Measurements from ENCODE around the gene ACTN1.
"Not testable (repeated sequence)": the region's sequence is repeated elsewhere in the genome, so short reads cannot be mapped to it uniquely, and the experiment has no call there.

ACTN1 gene

GRCh38 chr14:68851078-68851477 is 128.0 kb downstream of the ACTN1 start:
- TF ChIP-seq, protein P1, sequence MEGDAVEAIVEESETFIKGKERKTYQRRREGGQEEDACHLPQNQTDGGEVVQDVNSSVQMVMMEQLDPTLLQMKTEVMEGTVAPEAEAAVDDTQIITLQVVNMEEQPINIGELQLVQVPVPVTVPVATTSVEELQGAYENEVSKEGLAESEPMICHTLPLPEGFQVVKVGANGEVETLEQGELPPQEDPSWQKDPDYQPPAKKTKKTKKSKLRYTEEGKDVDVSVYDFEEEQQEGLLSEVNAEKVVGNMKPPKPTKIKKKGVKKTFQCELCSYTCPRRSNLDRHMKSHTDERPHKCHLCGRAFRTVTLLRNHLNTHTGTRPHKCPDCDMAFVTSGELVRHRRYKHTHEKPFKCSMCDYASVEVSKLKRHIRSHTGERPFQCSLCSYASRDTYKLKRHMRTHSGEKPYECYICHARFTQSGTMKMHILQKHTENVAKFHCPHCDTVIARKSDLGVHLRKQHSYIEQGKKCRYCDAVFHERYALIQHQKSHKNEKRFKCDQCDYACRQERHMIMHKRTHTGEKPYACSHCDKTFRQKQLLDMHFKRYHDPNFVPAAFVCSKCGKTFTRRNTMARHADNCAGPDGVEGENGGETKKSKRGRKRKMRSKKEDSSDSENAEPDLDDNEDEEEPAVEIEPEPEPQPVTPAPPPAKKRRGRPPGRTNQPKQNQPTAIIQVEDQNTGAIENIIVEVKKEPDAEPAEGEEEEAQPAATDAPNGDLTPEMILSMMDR (IDR thresholded peaks at IDR 0.05; ENCODE audit: borderline replicate concordance, control extremely low read depth, extremely low read depth, insufficient read depth, missing control alignments) = no peak
- in situ Hi-C loops (cut with MboI; ENCODE audit: low sequenced_read_pairs, unreplicated experiment) = no loop called here
- no peak for DNase-seq (ENCODE audit: low spot score)

GRCh38 chr14:68849416-68849815 is 129.7 kb downstream of the ACTN1 start:
- TF ChIP-seq, protein P1 (IDR thresholded peaks at IDR 0.05; ENCODE audit: borderline replicate concordance, control extremely low read depth, extremely low read depth, insufficient read depth, missing control alignments) = no peak
- no peak for DNase-seq (ENCODE audit: low spot score)
- in situ Hi-C loops (cut with MboI; ENCODE audit: low sequenced_read_pairs, unreplicated experiment) = loop anchor here (25.0 kb wide), 1 partner anchor 1012 kb away; no protein-coding TSS in a partner anchor

- in situ Hi-C loops (cut with MboI; ENCODE audit: low sequenced_read_pairs, unreplicated experiment) = loop anchor here (25.0 kb wide), 1 partner anchor 1011 kb away; no protein-coding TSS in a partner anchor
- TF ChIP-seq, protein P1 (IDR thresholded peaks at IDR 0.05; ENCODE audit: borderline replicate concordance, control extremely low read depth, extremely low read depth, insufficient read depth, missing control alignments) = no peak
These were observed 130.8 kb downstream of the ACTN1 start for GRCh38 chr14:68848253-68848652.

GRCh38 chr14:68847640-68848039 is 131.5 kb downstream of the ACTN1 start:
- DNase-seq (ENCODE audit: low spot score) = not testable (repeated sequence)
- in situ Hi-C loops (cut with MboI; ENCODE audit: low sequenced_read_pairs, unreplicated experiment) = loop anchor here (25.0 kb wide), 1 partner anchor 1010 kb away; no protein-coding TSS in a partner anchor

More at GRCh38 chr14:68848253-68848652, 130.8 kb downstream of the ACTN1 start:
- DNase-seq (ENCODE audit: low spot score) = no peak

- in situ Hi-C loops (cut with MboI; ENCODE audit: low sequenced_read_pairs, unreplicated experiment) = loop anchor here (25.0 kb wide), 1 partner anchor 1009 kb away; no protein-coding TSS in a partner anchor
- DNase-seq (ENCODE audit: low spot score) = no peak
- TF ChIP-seq, protein P1 (IDR thresholded peaks at IDR 0.05; ENCODE audit: borderline replicate concordance, control extremely low read depth, extremely low read depth, insufficient read depth, missing control alignments) = no peak
These were observed 132.6 kb downstream of the ACTN1 start for GRCh38 chr14:68846466-68846865.

- TF ChIP-seq, protein P1 (IDR thresholded peaks at IDR 0.05; ENCODE audit: borderline replicate concordance, control extremely low read depth, extremely low read depth, insufficient read depth, missing control alignments) = no peak
- in situ Hi-C loops (cut with MboI; ENCODE audit: low sequenced_read_pairs, unreplicated experiment) = loop anchor here (25.0 kb wide), 1 partner anchor 1007 kb away; no protein-coding TSS in a partner anchor
- no peak for DNase-seq (ENCODE audit: low spot score)
These were observed 134.9 kb downstream of the ACTN1 start for GRCh38 chr14:68844210-68844545.

DNA sequence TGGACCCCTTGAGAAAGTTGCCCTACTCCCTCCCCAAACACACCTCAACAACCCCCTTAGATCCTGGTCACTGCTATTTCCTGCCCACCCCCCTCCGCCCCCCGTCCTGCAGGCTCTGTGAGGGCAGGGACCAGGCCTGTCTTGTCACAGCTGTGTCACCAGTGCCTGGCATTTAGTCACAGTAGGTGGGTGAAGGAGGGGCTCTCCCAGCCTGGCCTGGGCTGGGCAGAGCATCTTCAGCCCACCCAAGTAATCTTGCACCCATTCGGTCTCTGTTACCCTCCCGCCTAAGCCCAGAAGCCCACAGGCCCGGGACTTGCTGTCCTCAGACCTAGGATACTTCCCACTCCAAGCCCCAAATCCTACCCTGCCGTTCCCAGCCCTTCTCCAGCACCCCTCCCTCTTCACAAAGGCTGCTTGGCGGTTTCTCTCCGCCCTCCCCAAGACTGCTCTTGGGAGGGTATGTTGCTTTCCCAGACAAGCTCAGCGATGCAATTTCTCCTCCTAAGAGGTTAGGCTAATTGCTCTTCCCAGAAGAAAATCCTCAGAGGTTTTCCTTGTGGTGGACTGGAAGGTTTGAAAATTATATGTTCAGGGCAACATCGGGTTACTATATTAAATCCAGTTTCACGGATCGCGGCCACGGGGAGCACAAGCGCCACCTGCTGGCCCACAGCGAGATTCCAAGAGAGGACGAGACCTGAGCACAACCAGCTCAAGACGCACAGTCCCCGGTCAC is 135.5 kb downstream of the ACTN1 start:
- TF ChIP-seq, protein P1 (IDR thresholded peaks at IDR 0.05; ENCODE audit: borderline replicate concordance, control extremely low read depth, extremely low read depth, insufficient read depth, missing control alignments) = peak; percentile 91
- peak; percentile 80 for DNase-seq (ENCODE audit: low spot score)
- in situ Hi-C loops (cut with MboI; ENCODE audit: low sequenced_read_pairs, unreplicated experiment) = loop anchor here (25.0 kb wide), 1 partner anchor 1006 kb away; no protein-coding TSS in a partner anchor

Data from GM13976 (cell line).